ENCODE results near the gene CLEC2A. TPM values are rescaled to one million over a fixed set of nuclear protein-coding genes. Genes with fewer than 3 reads are reported as not detected.
A peak's percentile ranks its signal among the peaks of the same experiment; 100 is the strongest.

The CLEC2A gene
- polyA plus RNA-seq, 3 donors: not detected

- no peak for DNase-seq (ENCODE audit: low read depth in 3 of 3, low spot score in 2 of 3)
Observed at GRCh38 chr12:9936591-9936990, 4.4 kb upstream of the CLEC2A start.

GRCh38 chr12:9935026-9935425 lies 2.9 kb upstream of the CLEC2A start:
- DNase-seq (ENCODE audit: low read depth in 3 of 3, low spot score in 2 of 3): no peak

DNA sequence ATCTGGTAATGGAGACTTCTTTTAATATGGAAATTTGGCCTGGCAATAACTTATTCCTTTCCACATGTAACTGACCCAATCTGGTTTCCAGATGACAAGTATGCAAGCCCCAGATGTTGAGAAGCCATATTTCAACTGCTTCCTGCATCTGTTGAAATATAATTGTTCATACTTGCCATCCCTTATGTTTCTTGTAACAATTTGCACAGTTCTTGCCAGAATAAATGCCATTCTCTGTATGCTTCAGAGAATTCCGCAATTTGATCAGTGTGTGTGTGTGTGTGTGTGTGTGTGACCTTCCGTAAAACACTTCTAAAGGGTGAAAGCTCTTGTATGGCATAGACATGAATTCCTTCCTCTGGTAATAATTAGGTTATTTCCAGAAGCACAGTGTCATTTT lies 1.8 kb upstream of the CLEC2A start:
- no peak for DNase-seq (ENCODE audit: low read depth in 3 of 3, low spot score in 2 of 3)

DNA sequence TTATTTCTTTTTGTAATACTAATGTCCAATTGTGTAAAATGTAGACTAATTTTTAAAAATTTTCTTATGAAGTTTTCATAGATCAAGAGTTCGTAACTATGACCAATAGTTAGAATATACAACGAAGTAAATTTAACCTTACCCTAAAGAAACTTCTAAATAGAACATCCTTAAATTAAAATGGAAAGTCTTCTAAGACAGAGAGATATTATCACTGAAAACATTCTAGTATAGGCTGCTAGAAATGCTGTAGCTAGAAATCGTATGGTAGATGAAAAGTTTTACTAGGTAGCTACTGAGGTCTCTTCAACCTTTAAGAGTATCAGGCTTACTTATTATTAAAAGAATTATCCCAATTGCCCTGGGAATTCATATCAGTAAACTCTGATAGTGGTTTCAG lies 925 bp downstream of the CLEC2A start:
- no peak for DNase-seq (ENCODE audit: low read depth in 3 of 3, low spot score in 2 of 3)

GRCh38 chr12:9928607-9929006 lies 3.6 kb downstream of the CLEC2A start:
- DNase-seq (ENCODE audit: low read depth in 3 of 3, low spot score in 2 of 3): no peak

GRCh38 chr12:9926876-9927275 lies 5.3 kb downstream of the CLEC2A start:
- no peak for DNase-seq (ENCODE audit: low read depth in 3 of 3, low spot score in 2 of 3)

- DNase-seq (ENCODE audit: low read depth in 3 of 3, low spot score in 2 of 3): peak in 1 of 3 donors; percentile 7
Observed at GRCh38 chr12:9925705-9926393, 6.3 kb downstream of the CLEC2A start.

DNA sequence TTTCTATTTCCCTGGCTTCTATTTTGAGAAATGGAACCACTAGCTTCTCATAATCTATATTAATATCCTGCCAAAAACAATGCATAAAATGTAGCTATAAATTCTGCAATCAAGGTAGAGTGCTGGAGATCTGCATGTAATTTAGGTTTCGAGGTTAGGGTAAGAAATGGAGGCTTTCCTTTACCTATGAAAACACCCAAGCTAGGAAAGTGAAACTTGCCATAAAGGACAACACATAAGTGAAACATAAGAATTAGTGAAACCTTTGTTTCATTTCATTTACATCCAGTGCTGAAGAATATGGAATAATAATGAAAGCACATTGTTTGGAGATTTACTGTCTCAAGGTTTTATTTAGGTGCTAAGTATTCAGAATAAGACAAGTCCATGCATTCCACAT lies 9.7 kb downstream of the CLEC2A start:
- DNase-seq (ENCODE audit: low read depth in 3 of 3, low spot score in 2 of 3): no peak

- DNase-seq (ENCODE audit: low read depth in 3 of 3, low spot score in 2 of 3): no peak
Observed at GRCh38 chr12:9920451-9920850, 11.7 kb downstream of the CLEC2A start.

- no peak for DNase-seq (ENCODE audit: low read depth in 3 of 3, low spot score in 2 of 3)
Observed at GRCh38 chr12:9919443-9919842, 12.7 kb downstream of the CLEC2A start.

DNA sequence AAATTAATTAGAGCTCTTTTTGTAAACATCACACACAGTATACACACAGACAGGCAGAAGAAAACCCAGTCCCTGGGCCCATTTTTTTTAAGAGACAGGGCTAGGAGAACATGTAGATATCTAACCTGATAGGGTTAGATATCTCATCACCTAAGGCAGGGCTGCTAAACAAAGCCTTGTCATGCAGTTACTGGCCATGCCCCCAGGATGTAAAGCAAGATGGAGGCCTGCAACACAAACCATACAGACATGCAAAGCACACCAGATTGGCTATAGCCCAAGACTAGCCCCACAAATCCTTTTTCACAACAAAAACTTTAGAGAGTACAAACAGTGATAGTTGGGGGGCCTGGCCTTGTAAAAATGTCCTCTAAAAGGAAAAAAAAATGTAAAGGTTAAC lies 20.5 kb downstream of the CLEC2A start:
- DNase-seq (ENCODE audit: low read depth in 3 of 3, low spot score in 2 of 3): no peak

- DNase-seq (ENCODE audit: low read depth in 3 of 3, low spot score in 2 of 3): no peak
Observed at GRCh38 chr12:9910716-9911421, 21.3 kb downstream of the CLEC2A start.

- no peak for DNase-seq (ENCODE audit: low read depth in 3 of 3, low spot score in 2 of 3)
Observed at GRCh38 chr12:9909724-9910123, 22.4 kb downstream of the CLEC2A start.

- no peak for DNase-seq (ENCODE audit: low read depth in 3 of 3, low spot score in 2 of 3)
Observed at GRCh38 chr12:9908350-9908749, 23.8 kb downstream of the CLEC2A start.

GRCh38 chr12:9907769-9908168 lies 24.4 kb downstream of the CLEC2A start:
- DNase-seq (ENCODE audit: low read depth in 3 of 3, low spot score in 2 of 3): no peak

GRCh38 chr12:9906873-9907272 lies 25.3 kb downstream of the CLEC2A start:
- no peak for DNase-seq (ENCODE audit: low read depth in 3 of 3, low spot score in 2 of 3)

GRCh38 chr12:9902539-9903228 lies 29.5 kb downstream of the CLEC2A start:
- DNase-seq (ENCODE audit: low read depth in 3 of 3, low spot score in 2 of 3): no peak

- no peak for DNase-seq (ENCODE audit: low read depth in 3 of 3, low spot score in 2 of 3)
Observed at GRCh38 chr12:9900930-9901329, 31.2 kb downstream of the CLEC2A start.

- DNase-seq (ENCODE audit: low read depth in 3 of 3, low spot score in 2 of 3): no peak
Observed at GRCh38 chr12:9899209-9899608, 33.0 kb downstream of the CLEC2A start.

DNA sequence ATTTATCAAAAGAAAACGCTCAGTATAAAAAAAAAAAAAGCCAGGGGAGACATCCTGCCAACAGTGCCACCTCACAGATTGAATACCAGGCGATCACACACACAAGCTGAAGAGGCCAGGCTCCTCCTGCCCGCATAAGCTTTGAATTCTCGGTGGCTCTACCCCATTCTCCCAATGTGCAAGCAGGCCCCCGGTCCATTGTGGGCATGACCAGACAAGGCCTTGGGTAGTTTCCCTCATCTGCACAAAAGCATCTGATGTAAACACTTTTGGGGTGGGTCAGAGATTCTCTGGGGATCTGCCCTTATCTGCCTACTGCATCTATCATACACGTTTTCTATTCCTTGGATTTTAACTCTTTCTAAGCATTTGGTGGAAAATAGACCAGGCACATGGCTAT lies 34.6 kb downstream of the CLEC2A start:
- no peak for DNase-seq (ENCODE audit: low read depth in 3 of 3, low spot score in 2 of 3)

DNA sequence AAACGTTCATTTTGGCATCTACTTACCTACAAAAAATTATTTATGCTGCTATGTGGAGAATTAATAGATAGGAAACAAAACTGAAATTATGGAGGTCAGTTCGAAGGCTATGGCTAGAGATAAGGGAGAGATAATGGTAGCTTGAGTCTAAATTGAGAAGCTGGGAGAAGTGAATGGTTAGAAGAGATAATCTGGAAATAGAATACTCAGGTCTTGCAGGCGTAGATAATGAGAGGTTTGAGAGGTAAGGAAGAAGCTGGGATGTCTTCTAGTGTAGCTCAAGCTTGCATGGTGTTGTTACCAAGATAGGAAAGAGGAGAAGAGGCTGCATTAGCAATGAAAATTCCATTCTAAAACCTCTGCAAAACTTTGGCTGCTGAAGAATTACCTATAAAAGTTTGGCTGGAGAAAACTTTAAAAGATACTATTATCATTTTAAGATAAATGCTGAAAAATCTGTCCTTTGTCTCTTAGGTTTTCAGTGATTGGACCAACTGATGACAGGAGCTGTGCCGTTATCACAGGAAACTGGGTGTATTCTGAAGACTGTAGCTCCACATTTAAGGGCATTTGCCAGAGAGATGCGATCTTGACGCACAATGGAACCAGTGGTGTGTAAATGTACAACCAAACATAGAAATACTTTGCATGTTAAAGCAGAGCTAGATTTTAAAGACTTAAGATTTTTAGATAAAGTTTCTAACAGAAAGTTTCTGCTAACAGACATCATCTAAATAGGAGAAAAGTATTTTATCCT lies 36.8 kb downstream of the CLEC2A start:
- no peak for DNase-seq (ENCODE audit: low read depth in 3 of 3, low spot score in 2 of 3)
